ELR (cell line): ENCODE results near the gene HEYL.

ENCODE experiments used
- DNase-seq: peaks from one replicate; pipeline ENCODE4 v3.0.0-alpha.2; 2015; ENCODE audit warnings: low read depth

The HEYL gene

GRCh38 chr1:39666772-39667171, 27.3 kb upstream of the HEYL start:
- no peak for DNase-seq

- DNase-seq = no peak
Observed at GRCh38 chr1:39663559-39663958, 24.1 kb upstream of the HEYL start.

- no peak for DNase-seq
Observed at GRCh38 chr1:39662861-39663260, 23.4 kb upstream of the HEYL start.

GRCh38 chr1:39659538-39659937, 20.1 kb upstream of the HEYL start:
- DNase-seq = no peak

GRCh38 chr1:39659110-39659509, 19.7 kb upstream of the HEYL start:
- no peak for DNase-seq

GRCh38 chr1:39657923-39658485, 18.6 kb upstream of the HEYL start:
- peak; percentile 73 for DNase-seq

- peak; percentile 26 for DNase-seq
Observed at GRCh38 chr1:39657402-39657801, 18.0 kb upstream of the HEYL start.

- no peak for DNase-seq
Observed at GRCh38 chr1:39656391-39656790, 16.9 kb upstream of the HEYL start.

- DNase-seq = no peak
Observed at GRCh38 chr1:39655578-39656268, 16.3 kb upstream of the HEYL start.

GRCh38 chr1:39654291-39654690, 14.8 kb upstream of the HEYL start:
- peak; percentile 19 for DNase-seq

GRCh38 chr1:39653546-39654031, 14.1 kb upstream of the HEYL start:
- peak; percentile 77 for DNase-seq

- DNase-seq = no peak
Observed at GRCh38 chr1:39652554-39652953, 13.1 kb upstream of the HEYL start.

GRCh38 chr1:39652105-39652504, 12.7 kb upstream of the HEYL start:
- DNase-seq = no peak

GRCh38 chr1:39650431-39650830, 11.0 kb upstream of the HEYL start:
- DNase-seq = no peak

GRCh38 chr1:39649636-39650185, 10.3 kb upstream of the HEYL start:
- no peak for DNase-seq

- DNase-seq = no peak
Observed at GRCh38 chr1:39648496-39648895, 9.1 kb upstream of the HEYL start.

GRCh38 chr1:39647247-39647646, 7.8 kb upstream of the HEYL start:
- no peak for DNase-seq

- DNase-seq = peak; percentile 13
Observed at GRCh38 chr1:39646232-39647081, 7.0 kb upstream of the HEYL start.

- no peak for DNase-seq
Observed at GRCh38 chr1:39645411-39646043, 6.1 kb upstream of the HEYL start.

GRCh38 chr1:39643705-39644104, 4.3 kb upstream of the HEYL start:
- no peak for DNase-seq

- peak; percentile 51 for DNase-seq
Observed at GRCh38 chr1:39642796-39643195, 3.4 kb upstream of the HEYL start.

GRCh38 chr1:39640861-39641260, 1.4 kb upstream of the HEYL start:
- no peak for DNase-seq
